AG09319 (cell line): ENCODE results near the gene IL22RA2.

Experiments used
- DNase-seq: peaks from one replicate; pipeline ENCODE4 v3.0.0-alpha.2; 2010; ENCODE audit warnings: low read depth; ENCODE audit errors: extremely low read depth
- TF ChIP-seq, protein P1 (sequence below): IDR thresholded peaks from 2 replicates; pipeline ENCODE4 v1.5.1; 2011; ENCODE audit warnings: low read depth, mild to moderate bottlenecking, inconsistent platforms, low read length, moderate library complexity

The IL22RA2 gene

DNA sequence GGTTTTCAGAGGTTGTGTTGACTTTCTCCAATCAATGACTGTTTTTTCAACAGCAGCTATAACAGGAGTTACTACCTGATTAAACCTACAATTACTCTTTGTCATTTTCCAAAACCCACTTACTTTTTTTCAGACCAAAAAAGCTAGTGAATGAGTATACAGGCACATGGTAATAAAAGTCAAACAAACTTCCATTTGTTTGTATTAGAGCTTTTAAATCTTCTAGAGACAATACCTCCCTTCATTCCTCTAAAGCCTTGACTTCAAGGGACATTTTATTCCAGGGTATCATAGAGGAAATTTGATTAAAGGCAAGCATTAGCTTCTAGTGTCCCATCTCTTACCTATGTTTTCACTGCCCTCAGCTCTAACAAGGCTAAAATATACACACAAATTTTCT lies 52.7 kb downstream of the IL22RA2 start:
- TF ChIP-seq, protein P1, sequence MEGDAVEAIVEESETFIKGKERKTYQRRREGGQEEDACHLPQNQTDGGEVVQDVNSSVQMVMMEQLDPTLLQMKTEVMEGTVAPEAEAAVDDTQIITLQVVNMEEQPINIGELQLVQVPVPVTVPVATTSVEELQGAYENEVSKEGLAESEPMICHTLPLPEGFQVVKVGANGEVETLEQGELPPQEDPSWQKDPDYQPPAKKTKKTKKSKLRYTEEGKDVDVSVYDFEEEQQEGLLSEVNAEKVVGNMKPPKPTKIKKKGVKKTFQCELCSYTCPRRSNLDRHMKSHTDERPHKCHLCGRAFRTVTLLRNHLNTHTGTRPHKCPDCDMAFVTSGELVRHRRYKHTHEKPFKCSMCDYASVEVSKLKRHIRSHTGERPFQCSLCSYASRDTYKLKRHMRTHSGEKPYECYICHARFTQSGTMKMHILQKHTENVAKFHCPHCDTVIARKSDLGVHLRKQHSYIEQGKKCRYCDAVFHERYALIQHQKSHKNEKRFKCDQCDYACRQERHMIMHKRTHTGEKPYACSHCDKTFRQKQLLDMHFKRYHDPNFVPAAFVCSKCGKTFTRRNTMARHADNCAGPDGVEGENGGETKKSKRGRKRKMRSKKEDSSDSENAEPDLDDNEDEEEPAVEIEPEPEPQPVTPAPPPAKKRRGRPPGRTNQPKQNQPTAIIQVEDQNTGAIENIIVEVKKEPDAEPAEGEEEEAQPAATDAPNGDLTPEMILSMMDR, result no peak

DNA sequence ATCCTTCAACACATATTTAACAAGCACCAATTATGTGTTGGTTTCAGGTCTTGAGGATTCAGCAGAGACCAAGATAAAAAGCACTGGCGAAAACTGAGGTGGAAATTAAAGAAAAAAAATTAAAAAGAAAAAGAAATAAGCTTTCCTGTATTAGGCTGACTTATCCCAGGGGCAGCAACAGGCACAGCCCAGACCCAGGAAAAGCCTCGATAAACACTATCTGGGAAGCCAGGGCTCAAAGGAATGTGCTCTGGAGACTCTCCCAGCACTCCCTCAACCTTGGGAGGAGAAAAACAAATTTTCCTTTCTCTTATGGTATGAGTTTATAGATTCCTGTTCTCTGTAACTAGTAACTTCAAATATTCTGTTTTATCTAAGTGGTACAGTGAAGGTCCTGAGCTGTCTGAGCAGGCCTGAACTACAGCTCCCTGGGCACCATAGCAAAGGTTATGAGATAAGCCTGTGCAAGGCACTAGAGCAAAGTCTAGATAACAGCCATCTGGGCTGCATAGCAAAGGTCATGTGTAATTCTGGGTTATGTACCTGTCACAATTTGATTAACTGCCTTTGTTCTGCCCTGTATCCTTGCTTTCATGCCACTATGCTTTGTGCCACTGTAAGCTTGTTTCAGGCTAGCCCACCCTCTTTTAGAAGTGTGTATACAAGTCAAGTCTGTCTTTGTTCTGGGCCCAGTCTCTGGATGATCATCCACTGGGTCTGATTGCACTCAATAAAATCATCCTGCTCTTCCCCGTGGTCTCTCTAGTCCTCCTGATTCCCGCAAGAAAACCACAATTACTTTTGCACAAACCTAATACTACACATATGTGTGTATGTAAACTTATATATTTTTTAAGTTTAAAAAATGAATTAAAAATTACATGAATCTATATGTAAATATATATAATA lies 54.0 kb downstream of the IL22RA2 start:
- TF ChIP-seq, protein P1, result no peak
- no peak for DNase-seq

More for the DNA sequence above, 52.7 kb downstream of the IL22RA2 start:
- DNase-seq, result no peak

DNA sequence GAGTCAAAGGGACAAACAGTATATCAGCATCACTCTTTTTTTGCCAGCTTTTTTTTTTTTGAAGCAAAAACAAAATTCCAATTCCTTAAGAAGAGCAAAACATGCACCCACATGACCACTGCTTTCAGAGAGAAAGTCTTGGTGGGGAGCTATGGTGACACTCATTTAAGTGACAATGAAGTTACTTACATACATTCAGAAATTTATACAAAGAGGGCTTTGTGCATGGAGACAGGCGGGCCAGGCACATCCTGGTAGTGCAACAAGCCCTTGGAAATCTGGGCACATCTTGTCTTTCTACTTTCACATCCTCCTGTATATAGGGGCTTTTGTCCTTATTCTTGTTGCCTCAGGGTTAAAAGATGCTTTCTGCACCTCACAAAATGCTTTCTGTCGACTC lies 55.9 kb downstream of the IL22RA2 start:
- DNase-seq, result no peak
- TF ChIP-seq, protein P1, result no peak

DNA sequence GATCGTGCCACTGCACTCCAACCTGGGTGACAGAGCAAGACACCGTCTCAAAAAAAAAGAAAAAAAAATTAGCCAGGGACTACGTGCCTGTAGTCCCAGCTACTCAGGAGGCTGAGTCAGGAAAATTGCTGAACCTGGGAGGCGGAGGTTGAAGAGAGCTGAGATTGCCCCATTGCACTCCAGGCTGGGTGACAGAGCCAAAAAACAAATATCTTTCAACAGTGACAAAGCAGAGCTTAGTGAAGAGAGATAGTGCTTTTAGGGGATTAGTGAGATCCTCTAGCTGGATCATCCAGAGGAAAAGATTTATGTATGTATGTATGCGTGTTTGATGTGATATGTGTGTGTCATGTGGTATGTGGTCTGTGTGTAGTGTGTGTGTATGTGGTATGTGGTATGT lies 56.6 kb downstream of the IL22RA2 start:
- TF ChIP-seq, protein P1, result no peak
- DNase-seq, result no peak

DNA sequence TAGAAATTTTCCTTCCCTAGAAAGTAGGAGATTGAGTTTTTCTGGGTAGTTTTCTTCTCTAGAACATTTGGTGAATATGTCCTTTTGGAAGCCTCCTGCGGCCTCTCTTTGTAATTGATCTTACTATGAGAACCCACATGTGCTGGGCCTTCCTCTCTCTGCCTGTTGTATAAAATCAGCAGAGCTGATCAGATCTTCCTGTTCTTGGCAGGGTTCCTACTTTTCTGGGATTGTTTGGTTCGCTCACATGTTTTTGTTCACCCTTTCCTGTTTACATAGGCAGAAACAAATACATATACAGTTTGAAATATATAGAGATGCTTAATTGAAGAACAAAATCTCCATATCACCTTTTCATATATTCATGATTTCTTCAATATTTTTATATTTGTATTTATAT lies 57.8 kb downstream of the IL22RA2 start:
- DNase-seq, result no peak

DNA sequence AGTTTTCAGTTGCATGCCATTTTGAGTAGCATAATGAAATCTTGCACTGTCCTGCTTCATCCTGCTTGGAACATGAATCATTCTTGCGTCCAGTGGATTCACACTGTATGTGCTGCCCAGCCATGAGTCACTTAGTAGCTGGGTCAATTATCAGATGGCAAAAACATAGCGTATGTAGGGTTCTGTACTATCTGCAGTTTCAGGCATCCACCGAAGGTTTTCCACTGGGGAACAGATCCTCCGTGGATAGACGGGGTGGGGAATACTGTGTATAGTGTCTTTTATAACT lies 61.4 kb downstream of the IL22RA2 start:
- TF ChIP-seq, protein P1, result no peak
- DNase-seq, result peak; percentile 4

More for the DNA sequence above, 57.8 kb downstream of the IL22RA2 start:
- TF ChIP-seq, protein P1, result no peak

DNA sequence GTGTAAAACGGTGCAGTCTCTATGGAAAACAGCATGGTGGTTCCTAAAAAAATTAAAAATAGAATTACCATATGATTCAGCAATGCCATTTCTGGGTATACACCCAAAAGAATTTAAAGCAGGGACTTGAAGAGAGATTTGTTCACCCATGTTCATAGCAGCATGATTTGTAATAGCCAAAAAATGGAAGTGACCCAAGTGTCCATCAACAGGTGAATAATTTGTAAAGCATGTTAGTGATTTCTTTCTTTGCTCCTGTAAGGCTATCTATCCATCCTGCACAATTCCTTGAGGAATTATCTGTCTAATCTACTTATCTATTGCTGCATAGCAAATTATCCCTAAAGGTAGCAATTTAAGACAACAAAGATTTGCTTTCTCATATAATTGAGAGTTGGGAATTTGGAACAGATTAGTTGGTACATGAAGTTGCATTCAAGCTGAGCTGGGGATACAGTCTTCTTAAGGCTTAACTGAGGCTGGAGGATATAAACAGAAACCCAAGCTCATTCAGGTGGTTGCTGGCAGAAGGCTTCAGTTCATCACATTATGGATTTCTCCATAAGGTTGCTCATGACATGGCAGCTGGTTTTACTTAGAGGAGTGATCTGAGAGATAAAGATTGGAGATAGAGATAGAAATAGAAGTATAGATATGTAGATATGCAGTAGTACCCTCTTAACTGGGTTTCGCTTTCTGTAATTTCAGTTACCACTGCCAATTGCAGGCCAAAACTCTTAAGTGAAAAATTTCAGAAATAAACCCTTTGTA lies 62.0 kb downstream of the IL22RA2 start:
- DNase-seq, result no peak
- TF ChIP-seq, protein P1, result no peak
